GM23338 (cell line): ENCODE results near the gene BBS4. TPM values are rescaled to one million over a fixed set of nuclear protein-coding genes. Genes with fewer than 3 reads are reported as not detected.
"Not testable (repeated sequence)": the region's sequence is repeated elsewhere in the genome, so short reads cannot be mapped to it uniquely, and the experiment has no call there.

Experiments used
- ATAC-seq: fragments of 200-7000 bp; cut with Tn5 transposase; 3 replicates; pipeline ENCODE4 v1.9.1; 2020
- DNase-seq: peaks from one replicate; pipeline ENCODE4 v3.0.0-alpha.2; 2015; ENCODE audit warnings: low spot score
- H2AFZ ChIP-seq: fragments of 200-600 bp; sonication (generic); 2 replicates; pipeline ENCODE4 v1.8.0; 2016; ENCODE audit warnings: antibody characterized with exemption, mild to moderate bottlenecking, moderate library complexity
- H3F3A ChIP-seq: fragments of 200-600 bp; sonication (generic); replicated peaks from 2 replicates; pipeline ENCODE4 v1.8.0; 2017; ENCODE audit warnings: antibody characterized with exemption, mixed run types, low read depth
- H3K27ac ChIP-seq: fragments of 200-600 bp; sonication (generic); 2 replicates; pipeline ENCODE4 v1.6.1; 2016; ENCODE audit warnings: low read depth
- H3K27me3 ChIP-seq: fragments of 200-600 bp; sonication (generic); 2 replicates; pipeline ENCODE4 v1.8.0; 2016; ENCODE audit warnings: mild to moderate bottlenecking, mixed run types, moderate library complexity; ENCODE audit not compliant: insufficient read depth
- H3K36me3 ChIP-seq: fragments of 200-600 bp; sonication (generic); 2 replicates; pipeline ENCODE4 v1.8.0; 2016; ENCODE audit warnings: mild to moderate bottlenecking; ENCODE audit not compliant: insufficient read depth
- H3K4me1 ChIP-seq: fragments of 200-600 bp; sonication (generic); 2 replicates; pipeline ENCODE4 v1.8.0; 2016; ENCODE audit warnings: mild to moderate bottlenecking, moderate library complexity; ENCODE audit not compliant: insufficient read depth
- H3K4me2 ChIP-seq: fragments of 200-600 bp; sonication (generic); 2 replicates; pipeline ENCODE4 v1.7.1; 2017; ENCODE audit warnings: mixed run types
- H3K4me3 ChIP-seq: fragments of 200-600 bp; sonication (generic); 2 replicates; pipeline ENCODE4 v1.6.1; 2016; ENCODE audit warnings: mixed run types
- H3K79me2 ChIP-seq: fragments of 200-600 bp; sonication (generic); replicated peaks from 2 replicates; pipeline ENCODE4 v1.8.0; 2017; ENCODE audit warnings: mild to moderate bottlenecking; ENCODE audit not compliant: insufficient read depth
- H3K9me2 ChIP-seq: fragments of 200-600 bp; sonication (generic); 2 replicates; pipeline ENCODE4 v1.8.0; 2017; ENCODE audit not compliant: insufficient read depth
- H4K20me1 ChIP-seq: fragments of 200-600 bp; sonication (generic); replicated peaks from 2 replicates; pipeline ENCODE4 v1.8.0; 2017; ENCODE audit warnings: mild to moderate bottlenecking; ENCODE audit not compliant: insufficient read depth
- H3K27ac Mint-ChIP-seq: 2 replicates; pipeline ENCODE4 v1.8.0; 2020; ENCODE audit warnings: inconsistent platforms, mild to moderate bottlenecking, moderate library complexity, mixed read lengths
- H3K27me3 Mint-ChIP-seq: 3 replicates; pipeline ENCODE4 v1.8.0; 2022; ENCODE audit warnings: low read depth, mild to moderate bottlenecking, moderate library complexity, mixed read lengths, inconsistent platforms; ENCODE audit not compliant: insufficient read depth, poor library complexity
- H3K36me3 Mint-ChIP-seq: 3 replicates; pipeline ENCODE4 v1.8.0; 2021; ENCODE audit warnings: low read depth, mild to moderate bottlenecking, inconsistent platforms, moderate library complexity, mixed read lengths
- H3K4me1 Mint-ChIP-seq: 3 replicates; pipeline ENCODE4 v1.8.0; 2020; ENCODE audit warnings: mild to moderate bottlenecking, inconsistent platforms, mixed read lengths
- H3K4me3 Mint-ChIP-seq: 3 replicates; pipeline ENCODE4 v1.8.0; 2021; ENCODE audit warnings: moderate library complexity, mild to moderate bottlenecking, inconsistent platforms, mixed read lengths
- H3K9me3 Mint-ChIP-seq: 3 replicates; pipeline ENCODE4 v1.8.0; 2020; ENCODE audit warnings: moderate library complexity, mild to moderate bottlenecking, inconsistent platforms, mixed read lengths
- CREB1 ChIP-seq: fragments of 250-450 bp; sonication (Bioruptor Pico); IDR thresholded peaks from 2 replicates; pipeline ENCODE4 v1.5.0; 2020; ENCODE audit warnings: low read depth, mild to moderate bottlenecking, moderate library complexity
- CTCF ChIP-seq, 2 experiments: fragments of 200-600 bp in 1 of 2; sonication (generic) in 1 of 2; conservative IDR thresholded peaks; 2 replicates each; pipeline versions ENCODE4 v1.5.1 to v1.6.1; 2016 to 2017; ENCODE audit warnings: antibody characterized with exemption in 2 of 2, low read depth in 2 of 2, mild to moderate bottlenecking in 2 of 2, moderate library complexity in 1 of 2
- EZH2 ChIP-seq: fragments of 200-600 bp; sonication (generic); IDR thresholded peaks from one replicate; pipeline ENCODE4 v1.8.0; 2017; ENCODE audit warnings: antibody characterized with exemption, mild to moderate bottlenecking, low read depth; ENCODE audit not compliant: unreplicated experiment
- POLR2AphosphoS5 ChIP-seq: IDR thresholded peaks from 2 replicates; pipeline ENCODE4 v1.6.1; 2016; ENCODE audit warnings: antibody characterized with exemption, low read depth
- ZNF331 ChIP-seq: fragments of 250-450 bp; sonication (Bioruptor Pico); IDR thresholded peaks from 2 replicates; pipeline ENCODE4 v1.5.0; 2020; ENCODE audit warnings: low read depth, mild to moderate bottlenecking, moderate library complexity
- ZNF462 ChIP-seq: fragments of 250-450 bp; sonication (Bioruptor Pico); IDR thresholded peaks from 2 replicates; pipeline ENCODE4 v1.5.0; 2020; ENCODE audit warnings: mild to moderate bottlenecking, moderate library complexity
- polyA plus RNA-seq: library from polyadenylated mRNA; unstranded; fragments of >200 nt; fragmentation: Nextera tagmentation; extraction: Ambion mirVana; gene quantifications from 2 replicates; pipeline ENCODE4 v1.2.1, GENCODE V29; 2016
- total RNA-seq: library from RNA; depleted of rRNA; stranded (reverse); fragments of >200 nt; shearing (Covaris generic); gene quantifications from 2 replicates; pipeline ENCODE4 v1.2.3, GENCODE V29; 2014

The BBS4 gene
- total and polyA plus RNA-seq, 2 experiments from 2014 or later = 22.2 to 40.8 TPM

DNA sequence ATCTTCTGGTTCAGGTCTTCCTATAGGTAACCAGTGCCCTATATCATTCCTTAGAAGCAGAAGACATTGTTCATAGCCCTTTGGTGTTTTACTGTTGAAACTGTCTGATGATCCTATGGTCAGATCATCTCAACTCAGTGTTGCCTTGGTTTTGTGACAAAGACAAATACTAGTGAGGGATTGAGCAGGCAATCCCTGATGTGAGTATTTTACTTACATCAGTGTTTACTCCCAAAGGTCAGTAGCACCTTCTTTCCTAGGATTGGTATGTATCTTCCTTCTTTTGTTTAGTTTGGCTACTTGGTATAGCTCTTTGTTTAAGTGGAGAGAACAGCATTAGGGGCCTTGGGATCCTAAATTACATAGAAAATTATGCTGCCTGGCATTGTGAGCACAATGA lies 41.1 kb downstream of the BBS4 start (continued):
- TF ChIP-seq ZNF462 (CRISPR knock-in tag) (no peak), EZH2 (no peak), POLR2AphosphoS5 (no peak)

GRCh38 chr15:72728249-72728648 lies 42.2 kb downstream of the BBS4 start:
- ATAC-seq = not testable (repeated sequence)

DNA sequence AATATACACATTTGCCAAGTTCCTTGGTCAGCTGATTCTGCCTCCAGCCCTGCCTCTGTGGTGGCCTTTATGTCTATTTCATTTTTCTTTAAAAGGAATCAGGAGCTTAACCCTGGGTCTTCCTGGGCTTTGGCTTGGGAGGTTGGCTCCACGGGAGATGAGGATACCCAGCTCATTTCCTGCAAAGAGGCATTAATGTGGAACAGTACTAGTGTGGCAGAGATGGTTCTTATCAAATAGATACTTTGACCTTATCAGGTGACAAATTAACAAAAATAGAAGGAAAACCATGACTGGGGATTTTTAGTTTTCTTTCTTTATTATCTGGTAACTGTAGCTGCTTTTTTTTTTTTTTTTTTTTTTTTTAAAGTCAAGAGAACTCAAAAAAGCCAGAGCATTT lies 42.8 kb downstream of the BBS4 start:
- Histone ChIP-seq H3K9me2 (no peaks in the 10 kb centered on the region), H3K27ac (peak overlapping the region; percentile 57; the same call in 1 of the 2 replicates), H3K27me3 (no peaks in the 10 kb centered on the region), H3K4me3 (no peak overlapping the region), H3K79me2 (no peaks in the 10 kb centered on the region), H3K4me1 (peaks cover 13% of the 10 kb centered on the region), H2AFZ (no peak overlapping the region), H3F3A (no peaks in the 10 kb centered on the region), H3K36me3 (peaks cover 13% of the 10 kb centered on the region; the same call in 1 of the 2 replicates), H4K20me1 (no peaks in the 10 kb centered on the region; the same call in 1 of the 2 replicates), H3K4me2 (no peak overlapping the region)
- H3K4me1 Mint-ChIP-seq = no peaks in the 10 kb centered on the region; the same call in 2 of the 3 replicates
- no peaks in the 10 kb centered on the region; the same call in 2 of the 3 replicates for H3K9me3 Mint-ChIP-seq
- H3K27ac Mint-ChIP-seq = 0 out of 2 replicates have a peak overlapping the region, but pooled peaks have one; percentile 39
- peaks cover 4% of the 10 kb centered on the region for H3K27me3 Mint-ChIP-seq
- no peak for TF ChIP-seq POLR2AphosphoS5
- TF ChIP-seq CREB1 (CRISPR knock-in tag) = no peak
- no peak for TF ChIP-seq CTCF (conservative IDR thresholded peaks at IDR 0.05; ENCODE audit: low read depth in 2 of 2)
- TF ChIP-seq ZNF331 = no peak
- no peak for ATAC-seq
- peaks cover 41% of the 10 kb centered on the region for H3K36me3 Mint-ChIP-seq
- no peak for DNase-seq
- H3K4me3 Mint-ChIP-seq = no peak overlapping the region

More at GRCh38 chr15:72728249-72728648, 42.2 kb downstream of the BBS4 start:
- H3K27ac Mint-ChIP-seq, H3K4me3 Mint-ChIP-seq, H2AFZ ChIP-seq, H3K4me1 Mint-ChIP-seq, H4K20me1 ChIP-seq, H3K9me3 Mint-ChIP-seq, H3K27me3 Mint-ChIP-seq, H3K9me2 ChIP-seq, H3K4me3 ChIP-seq, H3K79me2 ChIP-seq, H3K27me3 ChIP-seq, DNase-seq, H3F3A ChIP-seq: not testable (repeated sequence)
- Histone ChIP-seq H3K4me1 (peaks cover 13% of the 10 kb centered on the region), H3K36me3 (peaks cover 13% of the 10 kb centered on the region; the same call in 1 of the 2 replicates), H3K4me2 (0 out of 2 replicates have a peak overlapping the region, but pooled peaks have one; percentile 17), H3K27ac (peak overlapping the region; percentile 57; the same call in 1 of the 2 replicates)
- H3K36me3 Mint-ChIP-seq = peaks cover 38% of the 10 kb centered on the region
